GM21723 (cell line): ENCODE results near the gene TMEM125.

ENCODE experiments used
- ATAC-seq: cut with Tn5 transposase; IDR thresholded peaks from one replicate; pipeline ENCODE4 v1.9.1; 2021; ENCODE audit warnings: mild to moderate bottlenecking, moderate library complexity; ENCODE audit not compliant: unreplicated experiment

TMEM125 gene

DNA sequence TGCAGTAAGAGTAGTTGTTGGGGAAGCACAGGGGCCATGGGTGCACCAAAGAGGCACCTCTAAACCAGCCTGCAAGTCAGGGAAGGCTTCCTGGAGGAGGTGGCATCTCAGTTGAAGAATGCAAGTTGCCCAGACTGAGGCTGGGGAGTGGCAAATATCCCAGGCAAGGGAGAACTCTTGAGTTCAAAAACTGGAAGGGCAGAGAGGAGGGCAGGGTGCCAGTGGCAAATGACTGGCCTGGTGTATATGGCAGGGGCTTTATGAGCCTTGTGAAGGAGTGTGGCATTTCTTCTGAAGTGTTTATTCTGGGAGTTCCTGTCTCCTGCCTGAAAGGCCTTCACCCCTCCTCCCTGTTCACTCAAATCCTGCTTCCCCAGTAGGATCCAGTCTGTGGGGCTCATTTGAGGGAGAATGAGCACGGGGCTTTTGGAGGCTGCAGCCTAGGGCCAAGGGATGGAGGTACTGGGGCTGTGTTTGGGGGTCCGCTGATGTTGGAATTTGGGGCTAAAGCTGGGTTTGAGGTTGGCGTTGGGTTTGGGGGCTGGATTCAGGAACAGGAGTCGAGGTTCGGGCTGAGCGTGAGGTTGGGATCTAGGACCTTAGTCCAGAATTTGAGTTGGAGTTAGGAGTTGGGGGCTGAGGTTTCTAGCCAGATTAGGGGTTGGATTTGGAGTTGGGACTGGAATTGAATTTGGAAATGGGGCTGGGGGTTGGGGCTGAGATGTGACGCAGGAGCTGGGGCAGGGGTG lies at the start of gene TMEM125:
Gene TMEM125, plus strand, starts transcription at position 357 of the 749 bp plus-strand sequence. CDS start 2,740 bp downstream, outside the sequence.
- no peak for ATAC-seq

DNA sequence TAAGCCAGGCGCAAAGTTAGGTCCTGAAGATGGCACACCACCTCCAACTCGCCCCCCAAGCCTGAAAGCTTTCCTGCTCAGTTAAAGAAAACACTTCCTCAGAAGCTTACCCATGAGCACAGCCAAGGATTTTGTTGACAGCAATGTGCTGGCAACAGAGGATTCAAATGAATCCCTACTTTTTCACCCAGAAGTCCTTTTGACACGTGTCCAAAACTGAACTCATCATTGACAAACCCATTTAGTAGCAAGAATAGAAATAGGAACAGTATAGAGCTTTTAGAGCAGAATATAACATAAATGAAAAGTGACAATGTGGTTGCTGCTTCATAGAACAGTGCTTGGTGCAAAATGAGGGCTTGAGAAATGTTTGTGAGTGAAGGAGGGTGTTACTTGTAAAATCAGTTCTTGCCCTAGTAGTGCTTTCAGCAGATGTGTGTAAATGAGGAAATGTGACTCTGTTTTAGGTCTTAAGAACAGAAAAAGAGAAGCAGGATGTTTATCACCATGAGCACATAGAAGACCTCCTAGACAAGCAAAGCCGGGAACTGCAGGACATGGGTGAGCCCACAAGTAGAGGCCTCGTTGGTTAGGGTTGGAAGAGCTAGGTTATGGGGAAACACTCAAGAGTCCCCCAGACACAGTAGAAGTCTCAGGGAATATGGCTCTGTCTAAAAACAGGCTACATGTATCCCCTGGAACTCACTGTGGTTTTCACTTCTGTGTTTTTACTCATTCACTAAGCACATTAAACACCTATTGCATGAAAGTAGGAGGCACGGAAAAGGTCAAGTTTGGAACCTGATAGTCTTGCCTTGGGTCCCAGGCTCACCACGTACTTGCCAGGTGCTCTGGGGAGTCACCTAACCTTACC lies 48.6 kb upstream of the TMEM125 start:
- peak; percentile 81 for ATAC-seq

DNA sequence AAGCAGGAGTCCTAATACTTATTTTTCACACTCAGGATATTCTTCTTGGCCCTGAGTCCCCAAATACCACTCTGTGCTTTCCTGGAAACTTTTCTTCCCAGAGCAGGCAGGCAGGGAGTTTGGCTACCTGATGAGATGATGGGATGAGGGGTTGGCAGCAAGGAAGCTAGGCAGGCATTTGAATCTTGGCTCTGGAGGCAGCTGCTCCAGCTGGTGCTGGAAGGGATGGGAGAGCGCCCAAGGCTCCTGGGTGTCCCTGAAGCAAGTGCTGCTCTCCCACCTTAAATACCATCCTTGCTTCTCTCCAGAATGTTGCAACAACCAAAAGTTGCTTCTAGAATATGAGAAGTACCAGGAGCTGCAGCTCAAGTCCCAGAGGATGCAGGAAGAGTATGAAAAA lies 48.0 kb upstream of the TMEM125 start:
- no peak for ATAC-seq

DNA sequence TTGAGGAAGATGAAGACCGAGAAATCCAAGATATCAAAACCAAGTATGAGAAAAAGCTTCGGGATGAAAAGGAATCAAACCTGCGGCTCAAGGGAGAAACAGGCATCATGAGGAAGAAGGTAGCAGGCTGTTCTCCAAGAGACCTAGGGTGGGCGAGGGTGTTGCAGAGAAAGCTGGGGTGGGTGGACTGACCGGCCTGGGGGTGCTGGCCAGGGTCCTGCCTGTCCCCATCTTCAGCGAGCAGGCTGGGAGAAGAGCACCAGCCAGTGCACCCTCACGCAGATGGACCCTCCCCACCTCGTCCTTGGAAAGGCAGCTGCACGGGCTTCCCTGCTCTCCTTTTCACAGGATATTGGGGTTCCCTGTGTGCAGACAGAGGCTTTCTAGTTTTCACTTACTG lies 46.9 kb upstream of the TMEM125 start:
- ATAC-seq, result no peak

DNA sequence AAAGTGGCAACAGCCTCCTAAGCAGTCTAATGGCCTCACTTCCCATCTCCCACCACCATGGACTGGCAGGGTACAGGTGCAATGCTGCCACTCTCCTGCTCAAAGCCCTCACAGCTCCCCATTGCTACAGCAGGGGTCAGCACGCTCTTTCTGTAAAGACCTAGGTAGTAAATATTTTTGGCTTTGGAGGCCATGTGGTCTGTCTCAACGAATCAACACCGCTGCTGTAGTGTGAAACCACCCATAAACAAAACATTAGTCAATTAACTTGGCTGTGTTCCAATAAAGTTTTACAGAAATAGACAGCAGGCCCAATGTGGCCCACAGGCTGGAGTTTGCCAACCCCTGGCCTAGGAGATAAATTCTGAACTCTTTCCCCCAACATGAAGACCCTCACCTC lies 44.6 kb upstream of the TMEM125 start:
- no peak for ATAC-seq

DNA sequence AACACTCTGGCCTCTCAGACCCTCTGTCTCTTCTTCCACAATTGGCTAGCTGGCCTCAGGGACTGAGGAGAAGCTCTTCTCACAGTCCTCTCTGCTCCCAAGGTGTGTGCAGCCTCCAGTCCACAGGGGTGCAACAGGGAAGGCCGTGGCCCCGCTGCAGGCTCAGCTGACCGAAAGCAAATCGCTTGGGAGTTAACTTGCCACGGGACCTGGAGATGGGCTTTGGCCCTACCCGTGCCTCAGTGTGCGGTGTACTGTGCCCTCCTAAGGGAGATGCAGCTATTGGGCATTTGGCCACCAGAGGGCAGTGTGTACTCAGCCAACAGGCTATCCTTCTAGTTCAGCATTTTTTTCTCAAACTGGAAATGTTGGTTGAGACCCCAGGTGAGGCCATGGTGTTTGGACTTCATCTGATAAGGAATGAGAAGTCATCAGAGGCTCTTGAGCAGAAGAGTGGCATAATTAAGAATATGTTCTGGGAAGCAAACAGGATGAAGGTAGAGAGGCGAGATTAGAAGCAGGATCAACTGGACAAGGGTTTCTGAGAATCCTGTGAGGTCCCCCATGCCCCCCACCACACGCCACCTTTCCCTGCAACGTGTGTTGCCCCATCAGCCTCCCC lies 42.5 kb upstream of the TMEM125 start:
- ATAC-seq, result no peak

DNA sequence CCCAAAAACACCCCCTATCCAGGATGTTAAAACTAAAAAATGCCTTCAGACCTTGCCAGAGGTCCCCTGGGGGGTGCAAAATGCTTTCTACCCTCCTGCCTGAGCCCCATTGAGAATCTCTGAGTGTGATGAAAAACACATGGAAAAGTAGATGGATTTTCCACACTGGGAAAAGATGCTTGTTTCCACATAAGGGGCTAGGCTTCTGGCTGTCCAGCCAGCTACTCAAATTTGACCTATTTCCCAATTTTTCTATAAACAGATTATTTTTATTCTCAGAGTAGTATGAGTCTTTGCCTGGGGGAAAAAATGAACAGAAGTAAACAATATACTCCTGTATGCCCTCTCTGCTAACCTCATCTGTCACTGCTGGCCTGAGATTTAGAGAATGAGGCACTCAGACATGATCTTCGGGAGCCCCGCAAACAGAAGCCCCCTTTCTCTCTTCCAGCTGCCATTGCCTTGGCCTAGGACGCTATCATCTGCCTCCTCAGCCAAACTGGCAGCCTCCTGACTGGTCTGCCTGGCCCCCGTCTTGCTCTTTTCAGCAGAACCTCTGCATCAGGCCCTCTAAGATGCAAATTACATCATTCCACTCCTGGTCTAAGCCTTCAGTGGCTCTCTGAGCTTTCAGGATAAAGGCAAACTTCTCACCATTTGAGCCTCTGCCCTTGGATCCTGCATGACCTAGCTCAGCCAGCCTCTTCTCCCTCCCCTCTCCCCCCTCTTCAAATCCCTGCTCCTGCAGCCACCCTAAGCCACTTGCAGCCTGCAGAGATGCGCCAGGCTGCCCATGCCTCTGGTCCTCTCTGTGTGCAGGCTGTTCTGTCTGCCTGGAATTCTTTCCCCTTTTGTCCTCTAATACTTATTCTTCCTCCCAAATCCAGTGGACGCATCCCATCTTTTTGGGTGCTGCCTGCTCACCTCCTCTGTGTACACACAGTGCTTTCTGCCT lies 39.7 kb upstream of the TMEM125 start:
- ATAC-seq, result no peak

DNA sequence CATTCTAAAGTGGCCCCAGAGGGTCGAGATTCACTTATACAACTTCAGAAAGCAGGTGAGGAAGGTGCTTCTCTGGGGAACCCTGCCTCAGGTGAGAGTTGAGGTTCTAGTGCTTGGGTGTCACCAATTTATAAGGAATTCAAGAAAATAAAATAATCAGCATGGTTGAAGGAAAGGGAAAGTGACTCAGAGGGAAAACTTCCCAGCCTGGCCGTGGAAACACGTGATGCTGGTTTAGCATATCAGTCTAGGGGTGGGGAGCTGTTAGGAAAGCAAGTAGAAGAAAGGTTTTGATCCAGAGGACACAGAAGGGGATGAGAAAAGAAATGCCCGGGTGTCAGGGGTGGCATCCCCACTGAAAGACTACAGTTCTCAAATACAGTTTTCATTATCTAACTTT lies 37.7 kb upstream of the TMEM125 start:
- no peak for ATAC-seq

DNA sequence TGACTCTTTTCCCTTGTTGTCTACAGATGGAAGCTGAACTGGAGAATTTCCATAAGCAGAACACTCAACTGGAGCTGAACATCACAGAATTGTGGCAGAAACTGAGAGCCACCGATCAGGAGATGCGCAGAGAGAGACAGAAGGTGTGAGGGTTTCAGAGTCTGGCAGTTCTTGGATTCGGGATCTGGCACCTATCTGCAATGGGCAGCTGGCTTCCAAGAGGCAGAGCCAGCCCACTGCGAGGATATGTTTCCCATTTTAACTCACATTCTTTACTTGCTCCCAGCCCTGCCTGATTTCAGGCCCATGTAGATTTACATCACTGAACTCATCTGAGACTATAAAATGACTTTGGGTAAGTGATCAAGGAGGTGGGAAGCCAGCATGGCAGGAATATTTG lies 37.3 kb upstream of the TMEM125 start:
- no peak for ATAC-seq

DNA sequence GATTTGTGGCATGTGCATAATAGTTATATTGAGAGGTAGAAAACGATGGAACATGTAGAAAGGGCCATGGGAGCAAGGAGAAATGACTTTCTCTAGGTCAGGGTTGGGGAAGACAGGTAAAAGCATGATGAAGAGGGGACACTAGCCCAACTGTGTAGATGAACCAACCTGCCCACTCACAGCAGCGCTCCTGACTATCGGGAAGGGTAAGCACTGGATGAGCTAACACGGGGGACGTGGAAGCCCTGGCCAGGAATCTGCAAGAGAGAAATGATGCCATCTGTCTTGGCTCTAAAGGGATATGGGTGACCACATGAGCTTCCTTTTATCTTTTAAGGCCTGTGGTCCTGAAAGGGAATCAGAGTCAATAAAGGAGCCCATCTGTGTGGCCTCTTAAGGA lies 36.2 kb upstream of the TMEM125 start:
- ATAC-seq, result no peak

DNA sequence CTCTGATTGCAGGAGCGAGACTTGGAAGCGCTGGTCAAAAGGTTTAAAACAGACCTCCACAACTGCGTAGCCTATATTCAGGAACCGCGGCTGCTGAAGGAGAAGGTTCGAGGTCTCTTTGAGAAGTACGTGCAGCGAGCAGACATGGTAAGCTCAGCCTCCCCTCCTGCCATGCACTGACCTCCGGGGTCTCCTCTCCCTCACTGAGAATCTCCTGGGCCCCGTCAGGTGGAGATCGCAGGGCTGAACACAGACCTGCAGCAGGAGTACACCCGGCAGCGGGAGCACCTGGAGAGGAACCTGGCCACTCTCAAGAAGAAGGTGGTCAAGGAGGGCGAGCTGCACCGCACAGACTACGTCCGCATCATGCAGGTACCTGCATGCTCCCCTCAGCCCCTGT lies 35.5 kb upstream of the TMEM125 start:
- ATAC-seq, result no peak

DNA sequence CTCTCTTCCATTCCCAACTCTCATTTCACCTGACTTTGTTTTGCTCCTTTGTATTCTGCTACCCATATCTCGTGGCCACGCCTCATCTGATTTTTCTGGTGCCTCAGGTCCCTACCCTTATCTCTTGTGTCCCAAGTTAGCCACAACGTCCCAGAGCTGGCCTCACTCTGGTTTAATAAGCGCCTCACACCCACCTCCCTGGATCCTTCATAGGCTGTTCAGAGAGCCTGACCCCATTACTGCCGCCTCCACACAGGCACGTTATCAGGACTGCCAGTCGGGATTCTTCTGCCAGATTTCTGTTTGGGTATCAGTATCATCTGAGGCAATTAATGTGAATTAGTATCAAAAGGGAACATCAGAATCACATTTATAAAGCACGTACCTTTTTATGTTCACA lies 34.7 kb upstream of the TMEM125 start:
- ATAC-seq, result no peak

DNA sequence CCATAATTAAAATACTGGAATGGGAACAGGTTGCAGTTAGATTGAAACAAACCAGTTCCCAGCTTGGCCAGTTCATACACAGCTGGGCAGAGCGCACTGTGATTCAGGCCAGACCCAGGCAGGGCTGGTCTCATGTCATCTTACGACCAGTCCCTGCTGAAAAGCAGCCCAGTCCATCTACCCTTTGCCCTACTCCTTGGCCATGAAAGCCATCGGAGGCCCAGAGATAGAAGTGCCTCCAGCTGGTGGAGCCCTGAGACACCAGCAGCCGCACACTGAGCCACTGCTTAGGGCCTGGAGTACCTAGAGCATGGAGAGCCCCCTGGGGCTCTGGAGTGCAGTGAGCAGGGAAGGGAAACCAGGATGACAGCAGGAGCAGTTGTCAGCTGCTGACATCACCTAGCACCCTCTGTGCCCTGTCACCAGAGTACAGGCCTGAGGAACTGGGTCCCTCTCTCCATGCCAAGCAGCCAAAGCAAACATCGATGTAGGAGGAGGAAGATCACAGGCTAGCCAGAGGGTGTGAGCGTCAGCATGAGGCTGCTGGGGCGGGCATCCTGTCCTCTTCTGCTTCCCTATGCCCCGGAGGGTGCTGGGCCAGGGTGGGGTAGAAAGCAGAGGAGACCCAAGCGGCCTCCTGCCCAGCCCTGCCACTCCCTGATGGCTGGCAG lies 34.2 kb upstream of the TMEM125 start:
- ATAC-seq, result no peak

DNA sequence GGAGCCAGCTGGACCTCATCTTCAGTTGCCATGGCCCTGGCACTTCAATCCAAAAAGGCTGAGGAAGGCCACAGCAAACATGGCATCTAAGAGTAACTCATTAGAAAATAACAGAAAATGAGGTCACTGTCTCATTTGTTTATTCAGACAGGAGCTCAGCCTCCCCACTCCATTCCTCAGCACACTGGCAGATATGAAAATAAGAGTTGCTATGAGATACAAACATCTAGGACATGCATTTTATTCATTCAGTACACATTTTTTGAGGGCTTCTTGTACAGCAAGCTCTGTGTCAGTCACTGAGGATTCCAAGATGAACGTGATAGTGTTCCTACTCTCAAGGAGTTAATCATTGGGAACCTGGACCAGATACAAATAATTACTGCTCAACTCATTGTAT lies 32.7 kb upstream of the TMEM125 start:
- ATAC-seq, result no peak

DNA sequence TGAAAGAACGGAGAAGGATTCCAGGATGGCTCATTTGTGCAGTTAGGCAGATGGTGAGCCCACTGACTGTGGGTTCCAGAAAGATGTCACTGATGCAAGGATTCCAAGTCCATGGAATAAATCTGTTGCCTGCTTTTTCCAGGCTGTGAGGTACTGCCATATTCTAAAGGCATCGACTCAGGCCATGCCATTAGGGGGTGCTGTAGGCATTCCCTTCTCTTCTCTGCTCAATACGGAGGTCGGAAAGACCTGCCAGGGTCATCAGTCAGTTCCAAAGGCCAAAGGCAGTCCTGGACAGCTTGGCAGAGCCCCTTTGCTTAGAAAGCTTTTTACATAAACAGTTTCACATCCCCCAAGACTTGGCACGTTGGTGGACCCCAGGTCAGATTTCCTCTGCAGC lies 31.7 kb upstream of the TMEM125 start:
- ATAC-seq, result no peak

DNA sequence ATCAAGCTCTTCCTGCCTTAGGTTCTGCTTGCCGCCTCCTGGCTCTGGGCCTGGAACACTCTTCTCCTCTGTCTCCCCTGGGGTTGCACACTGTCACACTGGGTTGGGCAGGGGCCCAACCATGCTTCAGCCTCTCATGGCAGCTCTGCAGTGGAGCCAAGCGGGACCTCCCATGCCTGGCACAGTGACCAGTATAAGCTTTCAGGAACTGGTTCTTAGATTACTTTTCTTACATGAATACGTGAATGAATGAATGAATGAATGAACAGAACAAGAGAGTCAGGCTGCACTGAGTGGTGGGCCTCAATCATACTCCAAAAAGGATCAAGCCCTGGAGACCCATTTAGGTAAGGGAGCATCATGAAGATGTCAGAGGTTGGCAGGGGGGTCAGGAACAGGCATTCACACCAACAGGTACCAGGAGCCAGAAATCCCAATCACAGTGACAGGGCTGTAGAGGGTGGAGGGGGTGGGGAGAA lies 30.8 kb upstream of the TMEM125 start:
- peak; percentile 9 for ATAC-seq

DNA sequence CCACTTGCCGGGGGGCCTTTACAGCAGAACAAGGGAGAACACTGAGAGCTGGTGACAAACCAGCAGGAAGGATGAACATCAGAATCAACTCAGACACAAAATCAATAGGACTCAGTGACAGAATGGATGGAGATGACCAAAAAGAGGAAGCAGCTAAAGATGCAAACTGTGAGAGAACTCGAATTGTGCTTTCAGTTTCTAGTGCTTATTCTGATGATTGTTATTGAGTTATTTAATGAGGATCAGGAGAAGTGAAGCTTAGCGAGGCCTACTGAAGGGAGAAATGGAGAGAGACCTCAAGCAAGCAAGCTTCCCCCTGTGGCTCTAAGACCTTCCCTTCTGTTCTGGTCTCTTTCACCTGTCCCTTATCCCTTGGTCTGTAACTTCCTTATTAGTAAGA lies 30.3 kb upstream of the TMEM125 start:
- ATAC-seq, result peak; percentile 84

DNA sequence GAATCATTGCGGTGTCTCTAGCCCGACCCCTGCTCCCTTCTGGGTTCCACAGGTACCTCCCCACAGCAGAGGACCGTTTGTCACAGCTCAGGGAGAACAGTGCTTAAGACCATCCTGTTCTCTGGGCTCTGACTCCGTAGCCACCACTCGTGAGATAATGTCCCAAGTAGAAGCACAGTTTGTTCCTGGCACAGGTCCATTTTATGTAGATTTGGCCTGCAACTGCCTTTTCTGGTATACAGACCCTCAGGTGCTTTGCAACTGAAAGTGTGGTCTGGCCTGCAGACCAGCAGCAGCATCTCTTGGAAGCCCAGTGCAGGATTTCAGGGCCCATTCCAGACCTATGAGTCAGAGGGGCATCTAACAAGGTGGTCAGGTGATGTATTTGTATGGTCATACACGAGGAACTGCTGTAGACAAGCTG lies 28.4 kb upstream of the TMEM125 start:
- no peak for ATAC-seq

DNA sequence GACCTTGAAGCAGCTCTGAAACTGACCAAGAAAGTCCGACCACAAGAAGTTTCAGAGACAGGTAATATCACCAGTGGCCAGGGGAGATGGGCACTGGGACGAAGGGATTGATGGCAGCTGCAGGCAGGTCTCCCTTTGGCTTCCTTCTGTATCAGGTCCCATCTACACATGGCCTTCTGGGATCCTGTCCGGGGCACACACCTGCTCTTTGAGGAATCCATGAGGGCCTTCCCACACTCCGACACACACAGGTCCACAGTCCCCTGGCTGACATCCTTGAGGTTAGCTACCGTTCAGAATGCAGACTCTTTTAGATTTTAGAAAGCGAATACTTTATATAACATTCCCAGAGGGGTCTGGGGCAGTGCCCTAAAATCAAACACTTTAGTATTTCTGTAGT lies 26.5 kb upstream of the TMEM125 start:
- no peak for ATAC-seq
